Measurements from ENCODE around the gene AMPH.
A peak's percentile ranks its signal among the peaks of the same experiment; 100 is the strongest.
"Not testable (repeated sequence)": the region's sequence is repeated elsewhere in the genome, so short reads cannot be mapped to it uniquely, and the experiment has no call there.

AMPH gene

GRCh38 chr7:38349126-38349795, 281.9 kb downstream of the AMPH start:
- DNase-seq: not testable (repeated sequence)

GRCh38 chr7:38345299-38346172, 285.6 kb downstream of the AMPH start:
- DNase-seq: peak; percentile 58

GRCh38 chr7:38344741-38345140, 286.4 kb downstream of the AMPH start:
- not testable (repeated sequence) for DNase-seq

GRCh38 chr7:38342135-38342534, 289.0 kb downstream of the AMPH start:
- DNase-seq: not testable (repeated sequence)

GRCh38 chr7:38341172-38341705, 289.9 kb downstream of the AMPH start:
- DNase-seq: not testable (repeated sequence)

GRCh38 chr7:38339953-38340819, 291.0 kb downstream of the AMPH start:
- no peak for DNase-seq

GRCh38 chr7:38336148-38336515, 295.0 kb downstream of the AMPH start:
- not testable (repeated sequence) for DNase-seq

GRCh38 chr7:38335492-38336147, 295.6 kb downstream of the AMPH start:
- DNase-seq: peak; percentile 73

- no peak for DNase-seq
These were observed 296.1 kb downstream of the AMPH start for GRCh38 chr7:38335128-38335491.

GRCh38 chr7:38334163-38334562, 297.0 kb downstream of the AMPH start:
- DNase-seq: no peak
